GM23248 (cell line): Measurements from ENCODE around the gene IFT52. TPM values are rescaled to one million over a fixed set of nuclear protein-coding genes. Genes with fewer than 3 reads are reported as not detected.

Experiments
- DNase-seq: peaks from one replicate; pipeline ENCODE4 v3.0.0-alpha.2; 2015
- H2AFZ ChIP-seq: fragments of 200-600 bp; sonication (generic); 2 replicates; pipeline ENCODE4 v1.6.1; 2016; ENCODE audit warnings: antibody characterized with exemption
- H3F3A ChIP-seq: fragments of 200-600 bp; sonication (generic); 2 replicates; pipeline ENCODE4 v1.6.1; 2016; ENCODE audit warnings: mild to moderate bottlenecking, antibody characterized with exemption, mixed run types; ENCODE audit not compliant: insufficient read depth
- H3K27ac ChIP-seq: fragments of 200-600 bp; sonication (generic); 2 replicates; pipeline ENCODE4 v1.5.1; 2016; ENCODE audit warnings: mild to moderate bottlenecking
- H3K27me3 ChIP-seq: fragments of 200-600 bp; sonication (generic); replicated peaks from 2 replicates; pipeline ENCODE4 v1.6.1; 2016; ENCODE audit warnings: mild to moderate bottlenecking; ENCODE audit not compliant: insufficient read depth
- H3K36me3 ChIP-seq: fragments of 200-600 bp; sonication (generic); 2 replicates; pipeline ENCODE4 v1.6.1; 2016; ENCODE audit warnings: low read depth, mild to moderate bottlenecking
- H3K4me1 ChIP-seq: fragments of 200-600 bp; sonication (generic); 2 replicates; pipeline ENCODE4 v1.6.1; 2016; ENCODE audit warnings: mild to moderate bottlenecking; ENCODE audit not compliant: insufficient read depth
- H3K4me2 ChIP-seq: fragments of 200-600 bp; sonication (generic); one replicate; pipeline ENCODE4 v1.6.1; 2016; ENCODE audit warnings: mild to moderate bottlenecking; ENCODE audit not compliant: unreplicated experiment
- H3K4me3 ChIP-seq: fragments of 200-600 bp; sonication (generic); 2 replicates; pipeline ENCODE4 v1.5.1; 2016; ENCODE audit warnings: mild to moderate bottlenecking
- H3K79me2 ChIP-seq: fragments of 200-600 bp; sonication (generic); 2 replicates; pipeline ENCODE4 v1.6.1; 2016; ENCODE audit warnings: mild to moderate bottlenecking; ENCODE audit not compliant: insufficient read depth
- H3K9ac ChIP-seq: fragments of 200-600 bp; sonication (generic); 2 replicates; pipeline ENCODE4 v1.6.1; 2016; ENCODE audit warnings: mild to moderate bottlenecking
- H3K9me2 ChIP-seq: fragments of 200-600 bp; sonication (generic); 2 replicates; pipeline ENCODE4 v1.6.1; 2016; ENCODE audit warnings: mixed run types, mild to moderate bottlenecking, moderate library complexity; ENCODE audit not compliant: insufficient read depth
- H3K9me3 ChIP-seq: fragments of 200-600 bp; sonication (generic); one replicate; pipeline ENCODE4 v1.6.1; 2017; ENCODE audit warnings: low read depth
- H4K20me1 ChIP-seq: fragments of 200-600 bp; sonication (generic); 2 replicates; pipeline ENCODE4 v1.6.0; 2016; ENCODE audit not compliant: insufficient read depth
- EZH2 ChIP-seq: fragments of 200-600 bp; sonication (generic); IDR thresholded peaks from 2 replicates; pipeline ENCODE4 v1.6.1; 2018; ENCODE audit warnings: antibody characterized with exemption, mild to moderate bottlenecking; ENCODE audit not compliant: insufficient read depth, poor library complexity, severe bottlenecking
- EZH2phosphoT487 ChIP-seq: fragments of 200-600 bp; sonication (generic); IDR thresholded peaks from 2 replicates; pipeline ENCODE4 v1.6.1; 2018; ENCODE audit warnings: antibody characterized with exemption, moderate library complexity, mild to moderate bottlenecking, low read depth; ENCODE audit not compliant: insufficient read depth
- WGBS, 2 experiments: methylation state at CpG; one replicate each; pipeline ENCODE4 v1.1.6; 2015 to 2017; ENCODE audit warnings: low lambda C conversion rate in 2 of 2, low coverage in 1 of 2; ENCODE audit errors: missing lambda C conversion rate in 2 of 2; 5-methylcytosine and 5-hydroxymethylcytosine counted together
- in situ Hi-C: fragments of 300-500 bp; cut with MboI; formaldehyde crosslinking; loops from 2 replicates; pipeline ENCODE4 v1.15.0; 2020
- polyA plus RNA-seq: library from polyadenylated mRNA; unstranded; fragments of >200 nt; fragmentation: Nextera tagmentation; extraction: Ambion mirVana; gene quantifications from 2 replicates; pipeline ENCODE4 v1.2.1, GENCODE V29; 2016
- total RNA-seq: library from RNA; depleted of rRNA; stranded (reverse); fragments of >200 nt; shearing (Covaris generic); gene quantifications from 2 replicates; pipeline ENCODE4 v1.2.3, GENCODE V29; 2014; rRNA removed

IFT52 gene, protein sequence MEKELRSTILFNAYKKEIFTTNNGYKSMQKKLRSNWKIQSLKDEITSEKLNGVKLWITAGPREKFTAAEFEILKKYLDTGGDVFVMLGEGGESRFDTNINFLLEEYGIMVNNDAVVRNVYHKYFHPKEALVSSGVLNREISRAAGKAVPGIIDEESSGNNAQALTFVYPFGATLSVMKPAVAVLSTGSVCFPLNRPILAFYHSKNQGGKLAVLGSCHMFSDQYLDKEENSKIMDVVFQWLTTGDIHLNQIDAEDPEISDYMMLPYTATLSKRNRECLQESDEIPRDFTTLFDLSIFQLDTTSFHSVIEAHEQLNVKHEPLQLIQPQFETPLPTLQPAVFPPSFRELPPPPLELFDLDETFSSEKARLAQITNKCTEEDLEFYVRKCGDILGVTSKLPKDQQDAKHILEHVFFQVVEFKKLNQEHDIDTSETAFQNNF
- total RNA-seq (40.2 and 53.9 TPM in 2 replicates), polyA plus RNA-seq (48.5 and 51.7 TPM in 2 replicates)

DNA sequence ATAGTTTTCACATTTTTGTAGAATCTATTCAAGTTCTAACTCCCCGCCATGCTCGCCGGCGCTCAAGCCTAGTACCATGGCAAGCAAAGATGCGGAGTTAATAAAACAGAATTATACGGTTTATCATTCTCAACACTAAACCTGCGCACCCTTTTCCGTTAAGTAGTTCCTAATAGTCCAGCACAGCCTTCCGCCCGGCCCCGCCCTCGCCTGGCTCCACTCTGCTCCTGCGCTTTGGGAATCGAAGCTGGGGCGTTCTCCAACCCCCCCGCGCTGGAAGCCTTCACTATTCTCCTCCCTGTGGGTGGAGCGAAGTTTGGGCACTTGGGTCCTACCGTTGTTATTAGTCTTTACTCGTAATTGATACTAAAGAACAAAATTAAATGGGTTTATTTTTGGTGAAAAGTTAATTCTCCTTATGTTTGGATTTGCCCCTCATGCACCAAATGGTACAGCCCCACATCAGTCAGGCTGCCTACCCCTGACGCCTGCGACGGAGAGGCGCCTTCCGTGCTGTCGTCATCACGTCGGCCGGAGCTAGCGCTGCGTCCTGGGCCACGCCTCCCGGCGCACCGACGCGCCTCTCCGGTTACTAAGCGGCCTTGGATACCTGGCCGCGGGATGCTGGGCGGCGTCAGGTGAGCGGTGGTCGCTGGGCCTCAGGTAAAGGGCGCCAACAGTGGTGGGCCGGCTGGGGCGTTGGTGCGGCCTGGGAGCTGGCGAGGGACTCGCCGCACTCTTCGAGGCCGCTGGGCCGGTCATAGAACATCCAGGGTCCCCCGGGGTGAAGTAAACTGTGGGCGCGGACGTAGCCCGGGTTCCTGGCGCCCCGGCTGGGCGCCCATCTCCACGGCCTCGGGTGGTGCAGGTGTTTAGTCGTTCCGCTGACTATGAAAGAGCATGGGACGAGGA is at the start of gene IFT52:
Gene IFT52, plus strand, starts transcription at position 546 of the 912 bp plus-strand sequence. CDS start 3,762 bp downstream, outside the sequence.
- peak within 1 kb of the TSS; percentile 96 for H2AFZ ChIP-seq
- H3K79me2 ChIP-seq, result peaks cover 28% of the 10 kb centered on the region
- H3K36me3 ChIP-seq, result no peaks in the 10 kb centered on the region
- H3K9me2 ChIP-seq, result no peaks in the 10 kb centered on the region
- no peaks in the 10 kb centered on the region for H4K20me1 ChIP-seq
- no peaks in the 10 kb centered on the region for H3K27me3 ChIP-seq
- peak within 1 kb of the TSS; percentile 78 for H3K9ac ChIP-seq
- H3K4me3 ChIP-seq, result peak within 1 kb of the TSS; percentile 94
- in situ Hi-C loops, result no loop called here
- peak within 1 kb of the TSS; percentile 78 for H3K27ac ChIP-seq
- peak within 1 kb of the TSS; percentile 80 for H3K4me2 ChIP-seq
- 0% methylated on average over 54 to 67 of the region's 68 CpGs for WGBS, 2 experiments
- no peak for TF ChIP-seq EZH2
- no peak for TF ChIP-seq EZH2phosphoT487
- no peaks in the 10 kb centered on the region for H3F3A ChIP-seq
- peaks cover 12% of the 10 kb centered on the region for H3K4me1 ChIP-seq
- no peaks in the 10 kb centered on the region for H3K9me3 ChIP-seq
- peak; percentile 96 for DNase-seq

DNA sequence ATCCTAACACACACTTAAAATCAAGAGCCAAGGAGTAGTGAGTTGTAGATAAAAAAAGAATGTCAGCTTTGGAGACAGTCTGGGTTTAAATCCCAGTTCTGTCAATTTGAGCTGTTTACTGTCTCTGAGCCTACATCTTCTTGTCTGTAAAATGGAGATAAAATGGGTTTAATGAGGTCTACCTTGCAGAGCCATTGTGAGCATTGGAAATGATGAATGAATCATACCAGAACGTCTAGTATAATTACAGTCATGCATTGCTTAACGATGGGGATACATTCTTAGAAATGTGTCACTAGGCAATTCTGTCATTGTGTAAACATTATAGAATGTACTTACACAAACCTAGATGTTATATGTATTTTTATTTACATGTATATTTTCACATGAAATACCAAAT is 49.5 kb upstream of the IFT52 start:
- Histone ChIP-seq H3K9ac (no peak overlapping the region), H3K9me3 (no peaks in the 10 kb centered on the region), H4K20me1 (no peaks in the 10 kb centered on the region), H3K4me3 (no peak overlapping the region), H3K4me1 (peaks cover 7% of the 10 kb centered on the region), H3K27me3 (no peaks in the 10 kb centered on the region), H3F3A (no peaks in the 10 kb centered on the region), H3K79me2 (no peaks in the 10 kb centered on the region), H2AFZ (no peak overlapping the region), H3K36me3 (no peaks in the 10 kb centered on the region), H3K4me2 (no peak overlapping the region), H3K27ac (no peak overlapping the region), H3K9me2 (no peaks in the 10 kb centered on the region)
- in situ Hi-C loops, result no loop called here
- WGBS, 2 experiments, result 0 to 5% methylated on average over 2 of the region's 2 CpGs
- TF ChIP-seq EZH2 (no peak), EZH2phosphoT487 (no peak)
- peak; percentile 74 for DNase-seq

DNA sequence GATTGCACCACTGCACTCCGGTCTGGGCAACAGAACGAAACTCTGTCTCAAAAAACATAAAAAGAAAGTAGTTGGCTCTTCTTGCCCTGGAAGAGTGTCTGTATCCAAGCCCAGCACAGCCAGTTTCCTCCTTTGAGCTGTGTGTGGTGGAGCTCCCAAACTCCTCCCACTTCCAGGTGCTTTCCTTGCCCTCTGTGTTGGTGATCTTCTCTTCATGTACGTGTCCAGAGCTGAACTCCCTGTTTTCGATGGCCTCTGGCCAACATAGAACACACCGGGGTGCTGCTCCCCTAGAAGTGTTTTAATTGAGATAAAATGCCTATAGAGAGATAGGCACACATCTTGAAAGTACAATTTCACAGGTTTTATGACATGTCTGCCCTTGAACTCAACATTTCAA is 48.6 kb upstream of the IFT52 start:
- Histone ChIP-seq H3K4me1 (peaks cover 7% of the 10 kb centered on the region), H3K9ac (no peak overlapping the region), H3K27ac (no peak overlapping the region), H3K4me3 (no peak overlapping the region), H2AFZ (no peak overlapping the region), H3K27me3 (no peaks in the 10 kb centered on the region), H3K9me2 (no peaks in the 10 kb centered on the region), H3K4me2 (no peak overlapping the region), H4K20me1 (no peaks in the 10 kb centered on the region), H3K9me3 (no peaks in the 10 kb centered on the region), H3K79me2 (no peaks in the 10 kb centered on the region), H3F3A (no peaks in the 10 kb centered on the region), H3K36me3 (no peaks in the 10 kb centered on the region)
- no peak for TF ChIP-seq EZH2phosphoT487
- TF ChIP-seq EZH2, result no peak
- in situ Hi-C loops, result no loop called here
- DNase-seq, result no peak
- 92 to 97% methylated on average over 5 of the region's 5 CpGs for WGBS, 2 experiments

DNA sequence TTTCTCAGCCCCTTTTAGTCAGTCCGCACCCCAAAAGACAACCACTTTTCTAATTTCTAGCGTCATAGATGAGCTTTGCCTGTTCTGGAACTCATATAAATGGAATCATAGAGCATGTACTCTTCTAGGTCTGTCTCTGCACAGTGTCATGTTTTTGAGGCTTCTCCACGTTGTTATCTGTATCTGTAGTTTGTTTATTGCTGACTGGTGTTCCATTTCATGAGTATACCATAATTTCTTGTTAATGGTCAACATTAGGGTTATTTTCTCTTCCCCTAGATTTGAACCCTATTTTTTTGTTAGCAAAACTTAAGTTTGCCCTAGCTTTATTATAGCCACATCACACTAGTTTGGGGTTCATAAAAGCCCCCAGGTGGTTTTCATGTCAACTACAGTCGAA is 48.1 kb upstream of the IFT52 start:
- Histone ChIP-seq H3K27ac (no peak overlapping the region), H3K4me3 (no peak overlapping the region), H4K20me1 (no peaks in the 10 kb centered on the region), H3K27me3 (no peaks in the 10 kb centered on the region), H3K9ac (no peak overlapping the region), H2AFZ (no peak overlapping the region), H3K4me2 (no peak overlapping the region), H3F3A (no peaks in the 10 kb centered on the region), H3K79me2 (no peaks in the 10 kb centered on the region), H3K4me1 (peaks cover 7% of the 10 kb centered on the region), H3K36me3 (no peaks in the 10 kb centered on the region), H3K9me3 (no peaks in the 10 kb centered on the region), H3K9me2 (no peaks in the 10 kb centered on the region)
- 63 to 65% methylated on average over 4 of the region's 4 CpGs for WGBS, 2 experiments
- TF ChIP-seq EZH2 (no peak), EZH2phosphoT487 (no peak)
- in situ Hi-C loops, result no loop called here
- no peak for DNase-seq
